ENCODE data around the gene COA1. TPM values are rescaled to one million over a fixed set of nuclear protein-coding genes. Genes with fewer than 3 reads are reported as not detected.

Gene COA1
- polyA plus RNA-seq, 1 of the 3 experiments (the other 2 are of a cell fraction): 42.8 TPM

GRCh38 chr7:43749383-43749940 is 20.1 kb upstream of the COA1 start:
- H3K79me2 ChIP-seq (ENCODE audit: insufficient read depth): no peaks in the 10 kb centered on the region
- H3K9me2 ChIP-seq: no peaks in the 10 kb centered on the region
- H3K36me3 ChIP-seq (replicated peaks in 1 of 2; ENCODE audit: control insufficient read depth in 1 of 2, insufficient read depth in 2 of 2, low read length in 1 of 2): no peaks in the 10 kb centered on the region
- no peaks in the 10 kb centered on the region for H3K9me3 ChIP-seq
- no peak overlapping the region for H3K4me3 ChIP-seq (ENCODE audit: low read depth in 2 of 2, low read length in 1 of 2)
- no peaks in the 10 kb centered on the region for H3F3A ChIP-seq (replicated peaks; ENCODE audit: insufficient read depth)
- H2AFZ ChIP-seq (ENCODE audit: low read depth): no peak overlapping the region
- no peak overlapping the region for H3K27ac ChIP-seq (ENCODE audit: low read depth in 2 of 2, low read length in 1 of 2)
- ChIA-PET CTCF (interaction anchor here (1.2 to 1.4 kb wide), 2 partner anchors 89 to 167 kb away, joined by 3 to 4 read pairs; partner anchors contain the start of gene STK17A), POLR2A (interaction anchor here (0.5 kb wide), 1 partner anchor 54 kb away, joined by 3 read pairs; no protein-coding TSS in a partner anchor)
- H3K27me3 ChIP-seq (ENCODE audit: insufficient read depth): peaks cover 11% of the 10 kb centered on the region; the same call in 1 of the 2 replicates
- 39% methylated on average over 5 of the region's 5 CpGs for WGBS (ENCODE audit: low lambda C conversion rate)
- no peak overlapping the region for H3K9ac ChIP-seq
- no peaks in the 10 kb centered on the region for H4K20me1 ChIP-seq (ENCODE audit: insufficient read depth)
- H3K4me1 ChIP-seq (ENCODE audit: control insufficient read depth in 1 of 2, insufficient read depth in 2 of 2, low read depth in 1 of 2, low read length in 1 of 2): peaks cover 0 to under 1% of the 10 kb centered on the region in 2 experiments; a peak in 1 of 4 replicates
- TF ChIP-seq MAX (IDR thresholded peaks at IDR 0.05; ENCODE audit: low read depth) (no peak), NFIC (IDR thresholded peaks at IDR 0.05; ENCODE audit: borderline replicate concordance) (no peak), MXI1 (IDR thresholded peaks at IDR 0.05; ENCODE audit: low read depth, low read length) (no peak), JUND (IDR thresholded peaks at IDR 0.05) (no peak), YY1 (IDR thresholded peaks at IDR 0.05; ENCODE audit: low read depth) (no peak), GATA2 (CRISPR knock-in tag; IDR thresholded peaks at IDR 0.05) (no peak), FOXM1 (IDR thresholded peaks at IDR 0.05; ENCODE audit: low read depth) (no peak), RAD21 (IDR thresholded peaks at IDR 0.05; ENCODE audit: low read length) (no peak), TCF12 (IDR thresholded peaks at IDR 0.05) (no peak)
- TF ChIP-seq, protein P1, sequence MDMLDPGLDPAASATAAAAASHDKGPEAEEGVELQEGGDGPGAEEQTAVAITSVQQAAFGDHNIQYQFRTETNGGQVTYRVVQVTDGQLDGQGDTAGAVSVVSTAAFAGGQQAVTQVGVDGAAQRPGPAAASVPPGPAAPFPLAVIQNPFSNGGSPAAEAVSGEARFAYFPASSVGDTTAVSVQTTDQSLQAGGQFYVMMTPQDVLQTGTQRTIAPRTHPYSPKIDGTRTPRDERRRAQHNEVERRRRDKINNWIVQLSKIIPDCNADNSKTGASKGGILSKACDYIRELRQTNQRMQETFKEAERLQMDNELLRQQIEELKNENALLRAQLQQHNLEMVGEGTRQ (IDR thresholded peaks at IDR 0.05; ENCODE audit: borderline replicate concordance, low read depth, low read length): no peak
- H3K4me2 ChIP-seq: no peak overlapping the region
- DNase-seq: no peak

DNA sequence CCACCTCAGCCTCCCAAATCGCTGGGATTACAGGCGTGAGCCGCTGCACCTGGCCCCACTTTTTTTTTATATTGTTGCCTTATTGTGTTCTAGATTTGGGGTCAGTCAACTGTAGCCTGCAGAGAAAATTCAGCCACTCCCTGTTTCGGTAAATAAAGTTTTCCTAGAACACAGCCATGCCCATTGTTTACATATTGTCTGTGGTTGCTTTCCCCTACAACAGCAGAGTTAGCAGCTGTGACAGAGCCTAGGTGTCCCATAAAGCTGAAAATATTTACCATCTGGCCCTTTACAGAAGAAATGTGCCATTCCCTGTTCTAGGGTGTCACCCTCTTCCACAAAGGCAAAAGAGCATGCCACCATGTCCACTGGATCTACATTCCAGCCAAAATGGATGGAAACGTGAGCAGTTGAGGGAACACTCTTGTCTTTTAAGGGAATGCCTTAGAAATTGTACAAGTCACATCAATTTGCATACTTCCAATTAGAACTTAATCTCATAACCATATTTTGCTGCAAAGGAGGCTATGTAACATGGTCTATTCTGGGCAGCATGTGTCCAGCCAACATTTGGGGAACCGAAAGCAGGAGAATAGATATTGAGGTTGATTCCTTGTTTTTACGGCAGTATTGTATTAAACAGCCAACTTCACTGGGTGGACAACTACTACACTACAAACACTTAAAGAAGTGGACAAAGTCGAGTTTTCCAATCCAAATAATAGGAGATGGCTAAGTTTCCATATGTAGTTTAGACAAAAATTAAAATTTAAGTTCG is 18.2 kb upstream of the COA1 start:
- Histone ChIP-seq H3K36me3 (replicated peaks in 1 of 2; ENCODE audit: control insufficient read depth in 1 of 2, insufficient read depth in 2 of 2, low read length in 1 of 2) (no peaks in the 10 kb centered on the region), H3K27me3 (ENCODE audit: insufficient read depth) (peaks cover 11% of the 10 kb centered on the region; the same call in 1 of the 2 replicates), H3K4me1 (ENCODE audit: control insufficient read depth in 1 of 2, insufficient read depth in 2 of 2, low read depth in 1 of 2, low read length in 1 of 2) (no peaks in the 10 kb centered on the region), H4K20me1 (ENCODE audit: insufficient read depth) (no peaks in the 10 kb centered on the region), H3F3A (replicated peaks; ENCODE audit: insufficient read depth) (no peaks in the 10 kb centered on the region), H3K27ac (ENCODE audit: low read depth in 2 of 2, low read length in 1 of 2) (no peak overlapping the region), H3K9ac (no peak overlapping the region), H3K4me2 (no peak overlapping the region), H2AFZ (ENCODE audit: low read depth) (no peak overlapping the region), H3K9me2 (no peaks in the 10 kb centered on the region), H3K9me3 (no peaks in the 10 kb centered on the region), H3K79me2 (ENCODE audit: insufficient read depth) (no peaks in the 10 kb centered on the region), H3K4me3 (ENCODE audit: low read depth in 2 of 2, low read length in 1 of 2) (no peak overlapping the region)
- CTCF ChIA-PET: interaction anchor here (0.6 to 2.7 kb wide), 4 partner anchors 17 to 165 kb away, joined by 3 to 10 read pairs (median 6); partner anchors contain the start of gene STK17A
- TF ChIP-seq SMC3 (IDR thresholded peaks at IDR 0.05; ENCODE audit: low read depth, low read length) (no peak), RFX5 (IDR thresholded peaks at IDR 0.05; ENCODE audit: low read length) (no peak), YY1 (IDR thresholded peaks at IDR 0.05; ENCODE audit: low read depth) (no peak), RAD21 (IDR thresholded peaks at IDR 0.05; ENCODE audit: low read length) (no peak), FOXM1 (IDR thresholded peaks at IDR 0.05; ENCODE audit: low read depth) (no peak), TCF12 (IDR thresholded peaks at IDR 0.05) (no peak), MEF2A (IDR thresholded peaks at IDR 0.05; ENCODE audit: borderline replicate concordance, low read depth) (no peak), POLR2AphosphoS5 (IDR thresholded peaks at IDR 0.05; ENCODE audit: low read depth, low read length) (no peak), NRF1 (IDR thresholded peaks at IDR 0.05; ENCODE audit: low read depth, low read length) (no peak)
- TF ChIP-seq, protein P1 (IDR thresholded peaks at IDR 0.05; ENCODE audit: borderline replicate concordance, low read depth, low read length): no peak
- 77% methylated on average over 9 of the region's 9 CpGs for WGBS (ENCODE audit: low lambda C conversion rate)
- POLR2A ChIA-PET: no interaction called here
- no peak for DNase-seq
